ENCODE results near the gene ZACN.

- no peak for TF ChIP-seq EZH2 (IDR thresholded peaks at IDR 0.05; ENCODE audit: insufficient read depth, poor library complexity, severe bottlenecking)
- TF ChIP-seq EZH2phosphoT487 (IDR thresholded peaks at IDR 0.05; ENCODE audit: insufficient read depth, low read depth): no peak
Observed at GRCh38 chr17:76106703-76107102, 27.7 kb downstream of the ZACN start.

Measured in GM23248 (cell line).